ENCODE data around the gene PEX26. TPM values are rescaled to one million over a fixed set of nuclear protein-coding genes. Genes with fewer than 3 reads are reported as not detected.

Gene PEX26
- total and polyA plus RNA-seq, 2 experiments from 2014 or later = 4.0 to 48.9 TPM

GRCh38 chr22:18029686-18030267, 48.0 kb upstream of the PEX26 start:
- Histone ChIP-seq H3K9me2 (ENCODE audit: insufficient read depth) (no peaks in the 10 kb centered on the region), H3F3A (replicated peaks; ENCODE audit: low read depth) (no peaks in the 10 kb centered on the region), H3K4me1 (ENCODE audit: insufficient read depth) (no peaks in the 10 kb centered on the region; the same call in 1 of the 2 replicates), H3K27me3 (ENCODE audit: insufficient read depth) (peaks cover 26% of the 10 kb centered on the region), H3K4me2 (no peak overlapping the region), H3K27ac (ENCODE audit: low read depth) (no peak overlapping the region), H3K36me3 (ENCODE audit: insufficient read depth) (no peaks in the 10 kb centered on the region), H3K79me2 (replicated peaks; ENCODE audit: insufficient read depth) (no peaks in the 10 kb centered on the region), H2AFZ (no peak overlapping the region), H4K20me1 (replicated peaks; ENCODE audit: insufficient read depth) (peaks cover 7% of the 10 kb centered on the region; the same call in 1 of the 2 replicates), H3K4me3 (no peak overlapping the region)
- ATAC-seq (no peak), DNase-seq (ENCODE audit: low spot score) (no peak)
- Mint-ChIP-seq H3K27ac (no peak overlapping the region), H3K9me3 (no peaks in the 10 kb centered on the region), H3K36me3 (ENCODE audit: low read depth) (no peaks in the 10 kb centered on the region), H3K4me1 (peaks cover 4% of the 10 kb centered on the region), H3K4me3 (no peak overlapping the region), H3K27me3 (ENCODE audit: insufficient read depth, low read depth, poor library complexity) (peaks cover 17% of the 10 kb centered on the region)
- TF ChIP-seq CREB1 (CRISPR knock-in tag; IDR thresholded peaks at IDR 0.05; ENCODE audit: low read depth) (no peak), ZNF462 (CRISPR knock-in tag; IDR thresholded peaks at IDR 0.05) (no peak), EZH2 (IDR thresholded peaks at IDR 0.05; ENCODE audit: low read depth, unreplicated experiment) (no peak), ZNF331 (CRISPR knock-in tag; IDR thresholded peaks at IDR 0.05; ENCODE audit: low read depth) (no peak), STAT1 (IDR thresholded peaks at IDR 0.05; ENCODE audit: unreplicated experiment) (no peak), POLR2AphosphoS5 (IDR thresholded peaks at IDR 0.05; ENCODE audit: low read depth) (no peak), JUNB (IDR thresholded peaks at IDR 0.05; ENCODE audit: unreplicated experiment) (no peak), NANOG (IDR thresholded peaks at IDR 0.05; ENCODE audit: borderline replicate concordance) (no peak), CTCF (conservative IDR thresholded peaks at IDR 0.05; ENCODE audit: low read depth in 2 of 2) (no peak), ETS1 (IDR thresholded peaks at IDR 0.05) (no peak), REST (IDR thresholded peaks at IDR 0.05; ENCODE audit: unreplicated experiment) (no peak), ZNF114 (CRISPR knock-in tag; IDR thresholded peaks at IDR 0.05) (no peak), EZH2phosphoT487 (IDR thresholded peaks at IDR 0.05; ENCODE audit: unreplicated experiment) (no peak)

Measured in GM23338 (cell line).